AG10803 (cell line): Measurements from ENCODE around the gene DEPDC1.

Source experiments
- DNase-seq: peaks from one replicate; pipeline ENCODE4 v3.0.0; 2010; ENCODE audit warnings: low read depth
- H3K4me3 ChIP-seq: 2 replicates; pipeline ENCODE4 v1.5.1; 2011; ENCODE audit warnings: mild to moderate bottlenecking, low read length, control low read depth
- CTCF ChIP-seq: conservative IDR thresholded peaks from 2 replicates; pipeline ENCODE4 v1.5.1; 2011; ENCODE audit warnings: mild to moderate bottlenecking, low read length, control low read depth, inconsistent platforms

DEPDC1 gene

DNA sequence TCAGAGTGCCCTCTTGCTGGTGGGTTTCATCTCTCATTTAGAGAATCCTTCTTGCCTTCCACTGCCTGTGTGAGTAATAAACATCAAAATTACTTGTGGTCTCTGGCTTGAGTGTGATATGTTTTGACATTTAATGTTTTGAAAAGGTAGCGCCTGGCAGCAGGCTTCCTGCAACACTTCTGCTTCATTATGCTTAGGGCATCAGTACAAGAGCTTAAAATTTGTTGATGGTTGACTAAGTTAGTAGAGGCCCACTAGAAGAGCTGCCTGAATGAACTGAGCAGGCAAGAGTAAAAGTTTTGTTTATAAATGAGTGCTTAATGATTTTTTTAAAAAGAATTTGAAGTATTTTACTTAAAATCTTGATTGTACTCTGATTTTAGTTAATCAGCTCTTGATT is 40.7 kb downstream of the DEPDC1 start:
- TF ChIP-seq CTCF: no peak
- DNase-seq: no peak
- H3K4me3 ChIP-seq: no peak overlapping the region

DNA sequence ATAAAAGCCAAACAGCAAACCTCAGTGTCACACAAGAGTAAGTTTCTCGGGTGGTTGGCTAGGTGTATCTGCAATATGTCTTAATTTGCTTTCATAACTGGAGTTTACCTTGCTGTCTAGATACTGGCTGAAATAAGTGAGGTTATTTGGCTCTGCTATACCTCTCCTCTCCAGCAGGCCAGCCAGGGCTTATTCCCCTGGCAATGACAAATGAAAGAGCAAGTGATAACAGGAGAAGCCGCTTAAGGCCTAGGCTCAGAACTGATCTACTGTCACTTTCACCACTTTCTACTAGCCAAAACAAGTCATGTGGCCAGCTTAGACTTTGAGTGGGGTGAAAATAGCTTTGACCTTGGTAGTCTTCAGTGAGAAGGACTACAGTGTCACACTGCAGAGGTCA is 42.3 kb downstream of the DEPDC1 start:
- no peak overlapping the region for H3K4me3 ChIP-seq
- DNase-seq: no peak
- no peak for TF ChIP-seq CTCF

GRCh38 chr1:68453060-68453670 is 43.7 kb downstream of the DEPDC1 start:
- DNase-seq: no peak
- TF ChIP-seq CTCF: no peak
- no peak overlapping the region for H3K4me3 ChIP-seq

GRCh38 chr1:68449901-68450300 is 47.0 kb downstream of the DEPDC1 start, which contains the start of gene RPE65:
TSS of gene RPE65 (minus strand) at chr1:68449954. CDS start at chr1:68449905, 49 bp downstream.
- no peak within 1 kb of the TSS for H3K4me3 ChIP-seq
- no peak for DNase-seq
- no peak for TF ChIP-seq CTCF

DNA sequence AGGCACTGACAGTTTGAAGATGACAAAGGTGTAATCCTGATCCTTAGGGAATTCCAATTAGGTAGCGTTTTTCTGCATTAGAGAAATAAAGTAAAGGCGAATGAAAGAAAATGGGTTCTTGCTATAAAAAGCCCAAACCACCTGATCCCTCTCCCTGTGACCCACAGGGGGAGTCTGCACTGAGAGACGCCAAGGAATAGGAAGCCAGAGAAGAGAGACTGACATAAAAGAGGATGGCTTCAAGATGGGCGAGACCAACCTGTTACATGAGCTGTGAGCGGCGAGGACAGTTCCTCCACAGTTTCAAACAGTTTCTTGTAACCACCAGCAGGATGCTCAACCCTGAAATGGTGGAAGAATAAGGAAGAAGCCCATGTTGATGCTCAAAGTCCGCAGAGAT is 48.5 kb downstream of the DEPDC1 start:
- no peak for DNase-seq
- H3K4me3 ChIP-seq: no peak overlapping the region
- TF ChIP-seq CTCF: no peak

DNA sequence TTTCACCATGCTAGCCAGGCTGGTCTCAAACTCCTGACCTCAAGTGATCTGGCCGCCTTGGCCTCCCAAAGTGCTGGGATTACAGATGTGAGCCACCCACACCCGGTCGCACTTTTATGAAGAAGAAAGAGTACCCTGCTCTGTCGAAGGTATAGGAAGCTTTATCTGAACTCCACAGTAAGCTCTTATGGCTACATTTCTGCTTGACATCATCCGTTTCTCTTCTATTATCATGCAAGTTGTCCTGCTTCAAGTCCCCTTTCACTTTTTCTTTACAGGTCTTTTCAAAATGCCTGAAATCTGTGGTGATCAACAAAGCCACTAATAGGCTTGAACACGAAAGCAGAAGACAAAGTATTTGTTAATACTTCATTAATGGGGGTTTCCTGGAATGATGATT is 51.2 kb downstream of the DEPDC1 start:
- no peak for TF ChIP-seq CTCF
- DNase-seq: no peak

DNA sequence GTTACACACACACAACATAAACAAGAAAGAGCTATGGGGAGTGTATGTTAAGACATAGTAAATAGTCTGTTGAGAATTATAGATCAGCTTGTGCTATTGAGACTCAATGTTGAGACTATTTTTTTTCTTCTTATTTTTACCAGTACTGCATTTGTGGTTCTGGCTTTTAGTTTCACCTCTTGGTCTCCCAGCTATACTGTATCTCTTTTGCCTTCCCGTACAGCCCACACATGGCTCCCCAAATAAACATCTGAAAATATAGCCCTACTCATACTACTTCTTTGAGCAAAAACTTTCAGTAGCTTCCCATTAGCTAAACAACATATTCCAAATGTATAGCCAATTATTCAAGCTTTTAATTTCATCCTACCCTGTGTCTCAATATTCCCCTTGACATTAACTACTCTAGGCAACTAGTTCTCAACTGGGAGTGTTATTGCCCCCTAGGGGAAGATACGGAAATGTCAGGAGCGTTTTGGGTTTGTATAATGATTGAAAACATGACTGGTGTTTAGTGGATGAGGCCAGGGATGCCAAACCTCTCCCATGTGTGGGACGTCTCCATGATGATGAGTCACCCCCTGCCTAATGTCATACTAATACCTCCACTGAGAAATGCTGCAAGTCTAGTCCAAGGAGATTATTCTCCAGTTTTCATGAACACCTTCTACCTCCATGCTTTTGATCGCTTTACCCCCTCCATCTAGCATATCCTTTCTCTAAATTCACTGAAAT is 53.9 kb downstream of the DEPDC1 start:
- DNase-seq: peak; percentile 58
- TF ChIP-seq CTCF: peak; percentile 80
- no peak overlapping the region for H3K4me3 ChIP-seq

More for the DNA sequence above, 51.2 kb downstream of the DEPDC1 start:
- no peak overlapping the region for H3K4me3 ChIP-seq
